Erythroblast (primary cell): Measurements from ENCODE around the gene GRPEL1.

ENCODE experiments used
- GATA1 ChIP-seq: IDR thresholded peaks from 2 replicates; pipeline ENCODE4 v1.6.1; 2011; ENCODE audit warnings: low read depth, mild to moderate bottlenecking, control low read depth, low read length, moderate library complexity
- POLR2A ChIP-seq: IDR thresholded peaks from 2 replicates; pipeline ENCODE4 v1.6.1; 2011; ENCODE audit warnings: mild to moderate bottlenecking, low read length

- no peak for TF ChIP-seq POLR2A
- no peak for TF ChIP-seq GATA1
These were observed 27.1 kb upstream of the GRPEL1 start for GRCh38 chr4:7094916-7095315.
